GM21723 (cell line): ENCODE measurements around the gene SMPDL3A.

Experiments used
- ATAC-seq: cut with Tn5 transposase; IDR thresholded peaks from one replicate; pipeline ENCODE4 v1.9.1; 2021; ENCODE audit warnings: mild to moderate bottlenecking, moderate library complexity; ENCODE audit not compliant: unreplicated experiment

SMPDL3A gene

DNA sequence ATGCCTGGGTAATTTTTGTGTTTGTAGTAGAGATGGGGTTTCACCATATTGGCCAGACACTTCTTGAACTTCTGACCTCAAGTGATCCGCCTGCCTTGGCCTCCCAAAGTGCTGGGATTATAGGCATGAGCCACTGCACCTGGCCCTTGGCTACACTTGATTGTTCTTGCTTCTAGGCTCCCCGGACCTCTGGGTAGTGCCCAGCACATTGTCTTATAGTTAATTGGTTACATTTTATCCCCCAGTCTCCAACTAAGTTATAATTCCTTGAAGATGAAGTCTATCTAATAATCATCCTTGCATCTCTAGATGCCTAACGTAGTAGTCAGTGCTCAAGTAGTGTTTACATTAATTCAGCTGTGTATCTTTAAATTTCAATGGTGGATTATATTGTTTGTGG, 11.8 kb downstream of the SMPDL3A start:
- no peak for ATAC-seq

DNA sequence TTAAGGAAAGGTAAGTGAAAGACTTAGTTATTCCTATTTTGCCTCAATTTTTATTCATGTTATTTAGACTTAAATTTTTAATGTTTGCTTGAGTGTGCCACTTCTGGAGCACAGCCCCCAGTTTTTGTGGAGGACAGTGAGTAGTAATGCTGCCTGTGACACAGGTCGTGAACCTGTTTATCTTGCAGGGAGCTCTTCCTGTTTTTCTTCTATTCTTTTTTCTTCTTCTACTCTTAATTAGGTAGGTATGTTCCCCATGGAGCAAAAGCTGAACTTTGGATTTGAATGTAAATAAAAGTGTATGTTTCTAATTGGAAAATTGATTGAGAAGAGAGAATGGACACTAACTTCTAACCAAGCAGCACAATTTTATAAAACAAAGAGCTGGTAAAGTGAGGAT, 12.3 kb downstream of the SMPDL3A start:
- ATAC-seq, result no peak

- no peak for ATAC-seq
These were observed 14.2 kb downstream of the SMPDL3A start for GRCh38 chr6:122803171-122803661.

DNA sequence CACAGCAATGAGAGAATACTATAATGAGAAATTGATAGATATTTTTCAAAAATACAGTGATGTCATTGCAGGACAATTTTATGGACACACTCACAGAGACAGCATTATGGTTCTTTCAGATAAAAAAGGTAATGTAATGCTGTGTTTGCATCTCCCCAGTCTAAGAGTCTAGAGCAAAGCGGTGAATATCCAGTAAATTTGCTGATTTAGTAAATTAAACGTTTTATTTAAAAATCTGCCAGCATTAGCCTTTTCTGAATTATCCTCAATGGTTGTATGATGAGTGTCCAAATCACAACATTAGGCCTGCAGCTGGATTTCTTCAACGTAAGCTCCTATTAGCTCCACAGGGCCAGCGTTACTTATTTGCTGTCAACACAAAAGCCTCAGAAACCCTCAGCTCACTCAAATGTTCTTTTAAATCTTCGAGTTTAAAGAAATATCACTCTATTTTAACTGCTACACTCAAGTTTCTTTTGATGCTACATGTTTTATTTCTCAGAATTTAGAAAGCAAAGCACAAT, 16.0 kb downstream of the SMPDL3A start:
- no peak for ATAC-seq

- ATAC-seq, result no peak
These were observed 17.2 kb downstream of the SMPDL3A start for GRCh38 chr6:122806291-122806690.

DNA sequence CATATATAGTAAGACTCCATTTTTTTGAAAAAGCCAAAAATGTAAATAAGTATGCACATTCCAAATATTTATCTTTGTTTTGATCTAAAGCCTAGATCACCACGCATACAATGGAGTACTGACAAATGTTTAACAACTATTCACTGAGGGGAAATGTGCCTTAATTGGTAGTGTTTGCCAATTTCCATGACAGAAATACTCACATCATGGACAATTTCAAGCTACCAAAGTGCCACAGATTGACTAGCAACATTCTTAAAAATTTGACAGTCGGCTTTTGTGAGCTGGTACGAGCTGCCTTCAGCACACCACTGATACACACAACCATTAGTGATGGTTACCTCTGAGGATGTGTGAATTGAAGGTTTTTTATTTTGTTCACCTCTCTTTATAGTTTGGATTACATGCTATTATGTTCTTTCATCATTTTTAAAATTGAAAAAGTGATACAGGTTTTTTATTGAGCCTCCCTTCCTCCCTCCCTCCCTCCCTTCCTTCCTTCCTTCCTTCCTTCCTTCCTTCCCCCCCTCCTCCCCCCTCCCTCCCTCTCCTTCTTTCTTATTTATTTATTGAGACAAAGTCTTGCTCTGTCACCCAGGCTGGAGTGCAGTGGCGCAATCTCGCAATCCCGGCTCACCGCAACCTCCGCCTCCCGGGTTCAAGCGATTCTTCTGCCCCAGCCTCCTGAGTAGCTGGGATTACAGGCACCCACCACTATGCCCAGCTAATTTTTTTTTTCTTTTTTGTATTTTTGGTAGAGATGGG, 19.2 kb downstream of the SMPDL3A start:
- ATAC-seq, result no peak

DNA sequence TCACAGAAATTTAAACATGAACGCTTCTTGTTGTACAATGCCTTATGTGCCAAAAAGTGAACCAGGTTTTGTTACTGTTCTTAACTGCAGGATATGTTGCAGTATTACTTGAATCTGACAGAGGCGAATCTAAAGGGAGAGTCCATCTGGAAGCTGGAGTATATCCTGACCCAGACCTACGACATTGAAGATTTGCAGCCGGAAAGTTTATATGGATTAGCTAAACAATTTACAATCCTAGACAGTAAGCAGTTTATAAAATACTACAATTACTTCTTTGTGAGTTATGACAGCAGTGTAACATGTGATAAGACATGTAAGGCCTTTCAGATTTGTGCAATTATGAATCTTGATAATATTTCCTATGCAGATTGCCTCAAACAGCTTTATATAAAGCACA, 19.9 kb downstream of the SMPDL3A start:
- ATAC-seq, result no peak

GRCh38 chr6:122809691-122810090, 20.6 kb downstream of the SMPDL3A start:
- no peak for ATAC-seq

GRCh38 chr6:122810189-122810588, 21.1 kb downstream of the SMPDL3A start:
- ATAC-seq, result no peak

DNA sequence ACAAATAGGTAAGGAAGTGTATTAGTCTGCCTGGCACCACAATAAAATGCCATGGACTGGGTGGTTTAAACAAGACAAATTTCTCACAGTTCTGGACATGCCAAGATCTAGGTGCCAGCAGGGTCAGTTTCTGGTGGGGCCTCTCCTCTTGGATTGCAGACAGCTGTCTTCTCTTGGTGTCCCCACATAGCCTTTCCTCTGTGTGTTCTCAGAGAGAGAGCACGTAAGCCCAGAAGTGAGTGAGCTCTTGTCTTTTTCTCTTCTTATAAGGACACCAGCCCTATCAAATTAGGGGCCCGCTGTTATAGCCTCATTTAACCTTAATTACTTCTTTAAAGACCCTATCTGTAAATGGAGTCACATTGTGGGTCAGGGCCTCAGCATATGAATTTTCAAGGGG, 28.3 kb downstream of the SMPDL3A start:
- no peak for ATAC-seq

- no peak for ATAC-seq
These were observed 28.7 kb downstream of the SMPDL3A start for GRCh38 chr6:122817766-122818165.

DNA sequence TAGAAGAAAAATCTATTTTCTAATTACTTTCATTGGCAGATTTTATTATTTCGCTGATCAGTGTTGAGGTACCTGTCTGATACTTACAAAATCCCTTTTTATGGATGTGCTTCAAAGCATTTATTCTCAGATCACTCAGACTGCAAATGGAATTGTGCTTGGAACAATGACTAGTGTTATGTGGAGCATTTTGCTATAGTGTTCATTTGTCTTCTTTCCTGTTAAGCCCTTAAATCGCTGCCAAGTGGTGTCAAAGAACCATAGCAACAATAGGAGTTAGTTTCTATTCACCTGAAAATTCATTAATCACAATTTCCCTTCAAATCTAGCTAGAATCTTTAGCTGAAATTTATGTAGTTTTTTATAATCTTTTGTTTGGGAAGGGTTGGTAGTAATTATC, 29.8 kb downstream of the SMPDL3A start:
- no peak for ATAC-seq

- ATAC-seq, result no peak
These were observed 32.0 kb downstream of the SMPDL3A start for GRCh38 chr6:122821095-122821494.

DNA sequence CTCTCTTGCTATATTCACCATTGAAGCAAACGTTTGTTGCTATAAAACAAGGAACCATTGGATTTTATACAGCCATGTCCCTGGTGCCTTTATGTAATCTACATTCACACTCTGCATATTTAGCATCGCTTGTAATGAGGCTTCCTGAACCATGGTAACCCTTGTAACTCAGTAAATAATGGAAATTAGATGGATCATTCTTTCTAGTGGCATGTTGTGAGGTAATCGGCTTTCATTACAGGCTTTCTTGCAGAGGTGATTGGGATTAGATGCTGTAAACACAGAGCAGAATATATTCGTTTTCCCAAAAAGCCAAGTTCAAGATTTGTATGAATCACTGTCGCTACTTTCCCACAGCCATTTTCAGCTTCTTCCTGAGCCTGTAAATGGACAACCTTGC, 36.1 kb downstream of the SMPDL3A start:
- ATAC-seq, result no peak

DNA sequence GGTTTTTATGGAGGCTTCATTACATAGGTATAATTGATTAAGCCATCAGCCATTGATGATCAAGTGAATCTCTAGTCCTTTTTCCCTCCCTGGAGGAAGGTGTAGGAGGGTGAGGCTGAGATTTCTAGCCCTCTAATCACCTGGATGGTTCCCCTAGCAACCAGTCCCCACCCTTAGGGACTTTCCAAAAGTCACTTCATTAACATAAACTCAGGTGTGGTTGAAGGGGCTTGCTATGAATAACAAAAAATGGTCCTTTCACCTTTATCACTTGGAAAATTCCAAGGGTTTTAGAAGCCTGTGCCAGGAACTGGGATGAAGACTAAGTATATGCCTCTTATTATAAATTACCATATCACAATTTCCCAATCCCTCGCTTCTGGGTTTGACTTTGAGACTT, 40.4 kb downstream of the SMPDL3A start:
- ATAC-seq, result no peak

- ATAC-seq, result no peak
These were observed 42.5 kb downstream of the SMPDL3A start for GRCh38 chr6:122831511-122831910.

DNA sequence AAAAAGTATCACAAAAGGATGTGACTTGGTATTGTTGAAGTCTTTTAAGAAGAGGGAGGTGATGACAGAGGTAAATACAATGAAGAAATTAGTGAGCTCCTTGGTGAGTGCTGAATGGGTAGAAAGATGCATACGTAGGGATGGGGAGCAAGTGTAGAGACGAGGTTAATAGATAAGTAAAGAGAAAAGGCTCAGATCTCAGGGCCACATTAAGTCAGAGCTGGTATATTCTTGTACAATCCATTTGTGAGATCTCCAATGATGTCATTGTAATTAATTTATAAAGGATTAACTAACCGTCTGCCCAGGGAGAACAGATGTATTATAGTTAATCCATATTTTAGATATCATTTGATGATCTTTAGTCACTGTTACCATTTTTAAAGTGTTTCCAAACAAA, 43.4 kb downstream of the SMPDL3A start:
- no peak for ATAC-seq

GRCh38 chr6:122833021-122833491, 44.0 kb downstream of the SMPDL3A start:
- ATAC-seq, result no peak

- no peak for ATAC-seq
These were observed 49.2 kb downstream of the SMPDL3A start for GRCh38 chr6:122838060-122838780.

GRCh38 chr6:122839472-122839871, 50.4 kb downstream of the SMPDL3A start:
- peak; percentile 89 for ATAC-seq

- no peak for ATAC-seq
These were observed 50.8 kb downstream of the SMPDL3A start for GRCh38 chr6:122839906-122840305.

DNA sequence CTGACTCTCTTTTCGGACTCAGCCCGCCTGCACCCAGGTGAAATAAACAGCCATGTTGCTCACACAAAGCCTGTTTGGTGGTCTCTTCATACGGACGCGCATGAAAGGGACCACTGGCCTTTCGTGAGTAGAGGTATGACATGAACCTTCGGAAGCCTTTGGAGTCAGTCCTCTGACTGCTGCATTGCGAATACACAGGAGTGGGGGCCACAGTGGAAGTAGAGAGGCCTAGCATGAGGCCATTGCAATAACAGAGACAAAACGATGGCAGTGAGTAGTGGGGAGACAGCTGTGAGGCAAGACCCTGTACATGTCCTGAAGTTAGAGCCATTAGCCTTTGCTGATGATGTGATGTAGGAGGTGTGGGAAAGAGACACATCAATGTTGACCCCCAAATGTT, 56.4 kb downstream of the SMPDL3A start:
- no peak for ATAC-seq
